Ishikawa (cell line): ENCODE results near the gene EYA4.

Experiments used
- CEBPB ChIP-seq: IDR thresholded peaks from 2 replicates; pipeline ENCODE4 v1.6.1; 2012
- CREB1 ChIP-seq: IDR thresholded peaks from 2 replicates; pipeline ENCODE4 v1.6.1; 2012; ENCODE audit warnings: low read depth
- EGR1 ChIP-seq: IDR thresholded peaks from 2 replicates; pipeline ENCODE4 v1.6.1; 2012
- EP300 ChIP-seq: IDR thresholded peaks from 2 replicates; pipeline ENCODE4 v1.6.1; 2012; ENCODE audit warnings: borderline replicate concordance
- FOXM1 ChIP-seq: IDR thresholded peaks from 2 replicates; pipeline ENCODE4 v1.6.1; 2012; ENCODE audit warnings: low read depth, borderline replicate concordance
- MAX ChIP-seq: IDR thresholded peaks from 2 replicates; pipeline ENCODE4 v1.6.1; 2012
- NFIC ChIP-seq: IDR thresholded peaks from 2 replicates; pipeline ENCODE4 v1.6.1; 2012
- RAD21 ChIP-seq: IDR thresholded peaks from 2 replicates; pipeline ENCODE4 v1.6.1; 2012; ENCODE audit warnings: low read depth
- REST ChIP-seq: IDR thresholded peaks from 2 replicates; pipeline ENCODE4 v1.6.1; 2012; ENCODE audit warnings: low read depth, mild to moderate bottlenecking
- TAF1 ChIP-seq: IDR thresholded peaks from 2 replicates; pipeline ENCODE4 v1.6.1; 2012; ENCODE audit warnings: low read depth, mild to moderate bottlenecking
- TCF12 ChIP-seq: IDR thresholded peaks from 2 replicates; pipeline ENCODE4 v1.6.1; 2012; ENCODE audit warnings: low read depth
- TEAD4 ChIP-seq: IDR thresholded peaks from 2 replicates; pipeline ENCODE4 v1.6.1; 2012
- USF1 ChIP-seq: IDR thresholded peaks from 2 replicates; pipeline ENCODE4 v1.6.1; 2012
- YY1 ChIP-seq: IDR thresholded peaks from 2 replicates; pipeline ENCODE4 v1.6.1; 2012; ENCODE audit warnings: low read depth
- ZBTB7A ChIP-seq: IDR thresholded peaks from 2 replicates; pipeline ENCODE4 v1.6.1; 2012; ENCODE audit warnings: low read depth

The EYA4 gene

DNA sequence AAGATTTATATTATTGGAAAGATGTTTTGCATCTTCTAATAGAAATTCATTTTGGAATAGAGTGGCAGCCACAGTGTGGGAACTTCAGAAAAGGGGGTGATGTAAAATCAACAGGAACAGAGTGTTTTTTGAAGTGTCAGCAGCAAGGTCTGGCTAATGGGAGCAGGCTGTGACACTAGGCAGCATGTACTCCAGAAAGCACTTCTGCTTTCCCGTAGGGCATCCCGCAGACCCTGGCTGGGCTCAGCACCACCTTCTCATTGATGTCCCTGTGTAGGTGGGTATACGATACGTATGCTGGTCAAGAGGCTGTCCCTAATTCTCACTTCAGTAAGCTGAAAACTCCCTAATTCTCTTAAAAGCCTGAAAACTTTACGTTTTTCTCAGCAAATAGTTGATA, 74.7 kb downstream of the EYA4 start:
- TF ChIP-seq CREB1 (no peak), YY1 (no peak)

DNA sequence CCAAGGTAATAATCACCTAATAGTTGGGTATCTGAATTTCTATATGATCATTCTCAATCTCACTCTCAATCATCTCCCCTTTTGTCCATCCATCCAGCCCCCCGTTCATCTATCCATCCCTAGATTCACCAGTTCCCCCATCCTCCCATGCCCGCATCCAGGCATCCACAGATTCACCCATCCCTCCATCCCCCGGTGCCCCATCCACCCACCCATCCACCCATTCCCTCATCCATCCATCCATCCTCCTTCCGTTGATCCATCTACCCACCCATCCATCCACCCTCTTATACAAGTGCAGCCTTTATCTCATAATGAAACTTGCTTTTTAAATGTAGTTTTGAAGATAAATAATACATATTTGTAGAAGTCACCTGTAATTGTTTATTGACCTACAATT, 76.5 kb downstream of the EYA4 start:
- TF ChIP-seq RAD21 = no peak
- TF ChIP-seq NFIC = no peak
- TF ChIP-seq EP300 = no peak
- TF ChIP-seq CEBPB = no peak
- TF ChIP-seq FOXM1 = no peak
- no peak for TF ChIP-seq EGR1
- no peak for TF ChIP-seq MAX
- TF ChIP-seq CREB1 = no peak
- TF ChIP-seq REST = no peak
- TF ChIP-seq TAF1 = no peak
- TF ChIP-seq TEAD4 = no peak
- TF ChIP-seq USF1 = no peak
- no peak for TF ChIP-seq YY1

- TF ChIP-seq RAD21 = no peak
- no peak for TF ChIP-seq USF1
- no peak for TF ChIP-seq EP300
- no peak for TF ChIP-seq TEAD4
- no peak for TF ChIP-seq MAX
- no peak for TF ChIP-seq YY1
- no peak for TF ChIP-seq REST
- TF ChIP-seq CEBPB = no peak
- TF ChIP-seq EGR1 = no peak
- TF ChIP-seq TCF12 = no peak
- TF ChIP-seq CREB1 = no peak
- TF ChIP-seq ZBTB7A = no peak
- no peak for TF ChIP-seq FOXM1
Observed at GRCh38 chr6:133326584-133326983, 85.4 kb downstream of the EYA4 start.

- TF ChIP-seq TAF1 (no peak), RAD21 (no peak), CEBPB (no peak), USF1 (no peak), REST (no peak), EGR1 (no peak), YY1 (no peak), CREB1 (no peak), TCF12 (no peak), FOXM1 (no peak), EP300 (no peak), ZBTB7A (no peak)
Observed at GRCh38 chr6:133333852-133334251, 92.7 kb downstream of the EYA4 start.

- TF ChIP-seq EP300 = no peak
- no peak for TF ChIP-seq FOXM1
- no peak for TF ChIP-seq USF1
- no peak for TF ChIP-seq CEBPB
- no peak for TF ChIP-seq NFIC
- TF ChIP-seq REST = no peak
- TF ChIP-seq CREB1 = no peak
- TF ChIP-seq YY1 = no peak
- no peak for TF ChIP-seq TEAD4
- no peak for TF ChIP-seq ZBTB7A
- no peak for TF ChIP-seq TAF1
- no peak for TF ChIP-seq RAD21
- TF ChIP-seq TCF12 = no peak
- TF ChIP-seq EGR1 = no peak
- no peak for TF ChIP-seq MAX
Observed at GRCh38 chr6:133337308-133337707, 96.2 kb downstream of the EYA4 start.
